Keratinocyte (primary cell): ENCODE measurements around the gene ATP2B1. TPM values are rescaled to one million over a fixed set of nuclear protein-coding genes. Genes with fewer than 3 reads are reported as not detected.
"Not testable (repeated sequence)": the region's sequence is repeated elsewhere in the genome, so short reads cannot be mapped to it uniquely, and the experiment has no call there.

ENCODE experiments used
- DNase-seq: peaks from one replicate; pipeline ENCODE4 v3.0.0-alpha.2; 2011; ENCODE audit warnings: low read depth, missing footprints, low spot score
- FAIRE-seq: peaks from 2 replicates; lab custom pipeline; 2011; peaks lifted over from hg19 to GRCh38; lab: Jason Lieb, UNC
- H2AFZ ChIP-seq: 2 replicates; pipeline ENCODE4 v1.6.0; 2012; ENCODE audit warnings: low read length, control low read depth, inconsistent platforms; ENCODE audit not compliant: control insufficient read depth
- H3K27ac ChIP-seq: 2 replicates; pipeline ENCODE4 v1.5.1; 2011; ENCODE audit warnings: low read length; ENCODE audit not compliant: control insufficient read depth, insufficient read depth
- H3K27me3 ChIP-seq: 3 replicates; pipeline ENCODE4 v1.6.0; 2011; ENCODE audit warnings: low read length; ENCODE audit not compliant: control insufficient read depth, insufficient read depth; ENCODE audit errors: extremely low read depth
- H3K36me3 ChIP-seq, 2 experiments: 2 replicates in 1 of 2; 3 replicates in 1 of 2; pipeline ENCODE4 v1.5.1; 2011; ENCODE audit warnings: low read length in 2 of 2, mild to moderate bottlenecking in 1 of 2; ENCODE audit not compliant: control insufficient read depth in 2 of 2, insufficient read depth in 2 of 2; ENCODE audit errors: extremely low read depth in 1 of 2
- H3K4me1 ChIP-seq: 3 replicates; pipeline ENCODE4 v1.5.1; 2011; ENCODE audit warnings: low read length; ENCODE audit not compliant: control insufficient read depth, insufficient read depth; ENCODE audit errors: extremely low read depth
- H3K4me2 ChIP-seq: 3 replicates; pipeline ENCODE4 v1.6.0; 2011; ENCODE audit warnings: low read depth, low read length; ENCODE audit not compliant: control insufficient read depth, insufficient read depth; ENCODE audit errors: extremely low read depth
- H3K4me3 ChIP-seq, 3 experiments: fragments of 200-600 bp in 1 of 3; sonication (generic) in 1 of 3; 2 replicates in 2 of 3; 3 replicates in 1 of 3; pipeline ENCODE4 v1.5.1; 2011 to 2016; ENCODE audit warnings: low read length in 3 of 3, mild to moderate bottlenecking in 3 of 3, control low read depth in 2 of 3, inconsistent platforms in 1 of 3, low read depth in 1 of 3, mixed read lengths in 1 of 3, mixed run types in 1 of 3, moderate library complexity in 1 of 3; ENCODE audit not compliant: control insufficient read depth in 2 of 3, insufficient read depth in 2 of 3; ENCODE audit errors: extremely low read depth in 1 of 3
- H3K79me2 ChIP-seq: 2 replicates; pipeline ENCODE4 v1.6.0; 2012; ENCODE audit warnings: low read length; ENCODE audit not compliant: control insufficient read depth, insufficient read depth
- H3K9ac ChIP-seq: 3 replicates; pipeline ENCODE4 v1.6.0; 2011; ENCODE audit warnings: low read length; ENCODE audit not compliant: control insufficient read depth, insufficient read depth; ENCODE audit errors: extremely low read depth
- H3K9me1 ChIP-seq: 3 replicates; pipeline ENCODE4 v1.6.0; 2011; ENCODE audit warnings: low read length; ENCODE audit not compliant: control insufficient read depth, insufficient read depth; ENCODE audit errors: extremely low read depth
- H3K9me3 ChIP-seq: 2 replicates; pipeline ENCODE4 v1.5.1; 2012; ENCODE audit warnings: low read depth, low read length; ENCODE audit not compliant: control insufficient read depth
- H4K20me1 ChIP-seq: 3 replicates; pipeline ENCODE4 v1.6.0; 2011; ENCODE audit warnings: low read length; ENCODE audit not compliant: control insufficient read depth, insufficient read depth; ENCODE audit errors: extremely low read depth
- EZH2 ChIP-seq: IDR thresholded peaks from one replicate; pipeline ENCODE4 v1.6.1; 2012; ENCODE audit warnings: inconsistent platforms, mild to moderate bottlenecking, low read length, moderate library complexity
- dilution Hi-C: fragments of 300-500 bp; cut with MboI; formaldehyde crosslinking; loops from one replicate; pipeline ENCODE4 v1.7.0; 2020; ENCODE audit warnings: low sequenced_read_pairs; ENCODE audit not compliant: extremely low pct_ligation_motif_present
- polyA plus RNA-seq, 5 experiments: library from polyadenylated mRNA; depleted of rRNA in 3 of 5; stranded (reverse) in 3 of 5; stranded (forward) in 1 of 5; unstranded in 1 of 5; fragments of >200 nt; gene quantifications; 1 replicate in 1 of 5; 2 replicates in 3 of 5; 3 replicates in 1 of 5; pipeline versions ENCODE4 v1.2.1 to v1.2.3, GENCODE V29; 2011 to 2012; ENCODE audit warnings: missing spikeins in 2 of 5, low read depth in 1 of 5, low replicate concordance in 1 of 5
- TF ChIP-seq, protein P1 (sequence below), 3 experiments: IDR thresholded peaks in 1 of 3; conservative IDR thresholded peaks in 1 of 3; optimal IDR thresholded peaks in 1 of 3; 2 replicates in 2 of 3; 3 replicates in 1 of 3; pipeline versions ENCODE3 to v1.5.1; 2011; ENCODE audit warnings: low read length in 3 of 3, mild to moderate bottlenecking in 3 of 3, moderate library complexity in 2 of 3, control low read depth in 1 of 3, inconsistent platforms in 1 of 3; ENCODE audit not compliant: insufficient read depth in 2 of 3; ENCODE audit errors: extremely low read depth in 1 of 3

ATP2B1 gene
- polyA plus RNA-seq, 1 donor (not counting 4 experiments of a cell fraction or from before 2014, with no cell fraction given) = 24.6 TPM

DNA sequence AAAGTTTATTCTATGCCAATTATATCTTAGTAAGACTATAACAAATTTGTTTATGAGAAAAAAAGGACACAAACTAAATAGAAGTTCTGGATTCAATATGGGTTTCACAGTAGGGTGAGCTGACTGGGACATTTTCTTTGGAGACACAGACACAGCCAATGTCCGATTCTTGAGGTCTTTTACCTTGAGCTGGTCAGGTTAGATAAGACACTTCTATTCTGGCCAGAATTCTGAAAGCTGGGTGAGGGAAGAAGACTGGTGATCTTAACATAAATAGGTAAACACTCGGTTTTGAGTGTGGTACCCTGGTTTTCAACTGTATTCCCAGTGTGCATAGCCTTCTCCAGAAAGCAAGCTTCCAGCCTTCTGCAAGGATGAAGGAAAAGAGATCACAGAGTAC is 10.0 kb downstream of the ATP2B1 start:
- no peak overlapping the region for H2AFZ ChIP-seq
- H3K36me3 ChIP-seq = peaks cover 0 to 4% of the 10 kb centered on the region in 2 experiments
- H3K27ac ChIP-seq = no peak overlapping the region
- peaks cover 6% of the 10 kb centered on the region for H3K4me1 ChIP-seq
- no peak overlapping the region for H3K9ac ChIP-seq
- no peaks in the 10 kb centered on the region for H3K9me1 ChIP-seq
- H3K4me3 ChIP-seq = no peak overlapping the region
- H3K9me3 ChIP-seq = no peaks in the 10 kb centered on the region
- dilution Hi-C loops = no loop called here
- H3K4me2 ChIP-seq = no peak overlapping the region
- TF ChIP-seq EZH2 = no peak
- TF ChIP-seq, protein P1, sequence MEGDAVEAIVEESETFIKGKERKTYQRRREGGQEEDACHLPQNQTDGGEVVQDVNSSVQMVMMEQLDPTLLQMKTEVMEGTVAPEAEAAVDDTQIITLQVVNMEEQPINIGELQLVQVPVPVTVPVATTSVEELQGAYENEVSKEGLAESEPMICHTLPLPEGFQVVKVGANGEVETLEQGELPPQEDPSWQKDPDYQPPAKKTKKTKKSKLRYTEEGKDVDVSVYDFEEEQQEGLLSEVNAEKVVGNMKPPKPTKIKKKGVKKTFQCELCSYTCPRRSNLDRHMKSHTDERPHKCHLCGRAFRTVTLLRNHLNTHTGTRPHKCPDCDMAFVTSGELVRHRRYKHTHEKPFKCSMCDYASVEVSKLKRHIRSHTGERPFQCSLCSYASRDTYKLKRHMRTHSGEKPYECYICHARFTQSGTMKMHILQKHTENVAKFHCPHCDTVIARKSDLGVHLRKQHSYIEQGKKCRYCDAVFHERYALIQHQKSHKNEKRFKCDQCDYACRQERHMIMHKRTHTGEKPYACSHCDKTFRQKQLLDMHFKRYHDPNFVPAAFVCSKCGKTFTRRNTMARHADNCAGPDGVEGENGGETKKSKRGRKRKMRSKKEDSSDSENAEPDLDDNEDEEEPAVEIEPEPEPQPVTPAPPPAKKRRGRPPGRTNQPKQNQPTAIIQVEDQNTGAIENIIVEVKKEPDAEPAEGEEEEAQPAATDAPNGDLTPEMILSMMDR (optimal IDR thresholded peaks at IDR 0.05 in 1 of 3, IDR thresholded peaks at IDR 0.05 in 1 of 3, conservative IDR thresholded peaks at IDR 0.05 in 1 of 3; ENCODE audit: extremely low read depth in 1 of 3, insufficient read depth in 2 of 3, low read length in 3 of 3) = no peak
- FAIRE-seq (no peak), DNase-seq (no peak)
- H3K27me3 ChIP-seq = no peaks in the 10 kb centered on the region
- H3K79me2 ChIP-seq = peaks cover 71% of the 10 kb centered on the region
- peaks cover 8% of the 10 kb centered on the region for H4K20me1 ChIP-seq

DNA sequence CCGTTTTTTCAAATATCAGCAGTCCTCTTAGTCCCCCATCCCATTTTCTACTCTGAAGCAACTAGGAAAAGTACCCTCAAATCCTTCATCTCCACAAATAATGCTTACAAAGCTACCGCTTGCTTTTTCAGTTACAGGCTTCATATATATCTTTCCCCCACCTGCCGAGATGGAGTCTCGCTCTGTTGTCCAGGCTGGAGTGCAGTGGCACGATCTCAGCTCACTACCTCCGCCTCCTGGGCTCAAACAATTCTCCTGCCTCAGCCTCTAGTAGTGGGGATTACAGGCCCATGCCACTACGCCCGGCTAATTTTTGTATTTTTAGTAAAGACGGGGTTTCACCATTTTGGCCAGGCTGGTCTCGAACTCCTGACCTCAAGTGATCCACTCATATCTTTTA is 10.9 kb downstream of the ATP2B1 start:
- H3K36me3 ChIP-seq, H4K20me1 ChIP-seq, DNase-seq, H2AFZ ChIP-seq, H3K4me1 ChIP-seq, dilution Hi-C loops, H3K27me3 ChIP-seq, H3K4me2 ChIP-seq, H3K9me3 ChIP-seq, FAIRE-seq, H3K27ac ChIP-seq, H3K9ac ChIP-seq, H3K9me1 ChIP-seq, H3K4me3 ChIP-seq: not testable (repeated sequence)
- H3K79me2 ChIP-seq = peaks cover 70% of the 10 kb centered on the region

DNA sequence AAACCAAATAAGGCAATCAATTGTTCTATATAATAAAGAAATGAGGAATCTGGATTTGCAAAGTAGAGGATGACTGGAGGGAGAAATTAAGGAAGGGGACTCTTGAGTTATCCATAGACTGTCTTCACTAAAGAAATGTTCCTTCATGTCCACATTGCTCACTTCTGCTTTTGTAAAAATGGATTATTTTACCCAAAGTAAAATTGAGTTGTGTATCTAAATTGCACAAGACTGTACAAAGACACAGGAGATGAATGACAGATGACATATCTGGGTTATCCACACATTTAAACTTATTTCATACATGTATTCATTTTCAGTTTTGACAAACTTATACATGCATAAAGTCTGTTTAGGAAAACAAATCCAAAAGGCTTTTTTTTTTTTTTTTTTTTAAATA is 11.3 kb downstream of the ATP2B1 start:
- no peaks in the 10 kb centered on the region for H3K9me3 ChIP-seq
- no peak overlapping the region for H3K4me3 ChIP-seq
- H3K9me1 ChIP-seq = no peaks in the 10 kb centered on the region
- H3K79me2 ChIP-seq = peaks cover 70% of the 10 kb centered on the region
- DNase-seq = no peak
- no peak overlapping the region for H3K9ac ChIP-seq
- no peak overlapping the region for H2AFZ ChIP-seq
- peaks cover 6% of the 10 kb centered on the region for H4K20me1 ChIP-seq
- no peak overlapping the region for H3K4me2 ChIP-seq
- no peak for TF ChIP-seq EZH2
- TF ChIP-seq, protein P1 (optimal IDR thresholded peaks at IDR 0.05 in 1 of 3, IDR thresholded peaks at IDR 0.05 in 1 of 3, conservative IDR thresholded peaks at IDR 0.05 in 1 of 3; ENCODE audit: extremely low read depth in 1 of 3, insufficient read depth in 2 of 3, low read length in 3 of 3) = no peak
- dilution Hi-C loops = no loop called here
- H3K36me3 ChIP-seq = peaks cover 0 to 4% of the 10 kb centered on the region in 2 experiments
- peaks cover 3% of the 10 kb centered on the region for H3K4me1 ChIP-seq
- FAIRE-seq = no peak
- H3K27me3 ChIP-seq = no peaks in the 10 kb centered on the region
- H3K27ac ChIP-seq = no peak overlapping the region
